ENCODE measurements around the gene THSD7A.
A peak's percentile ranks its signal among the peaks of the same experiment; 100 is the strongest.

Gene THSD7A

GRCh38 chr7:11541330-11541729, 290.7 kb downstream of the THSD7A start:
- no peak overlapping the region for H3K27ac Mint-ChIP-seq
- H3K4me3 Mint-ChIP-seq: no peak overlapping the region
- H3K27me3 Mint-ChIP-seq (ENCODE audit: low read depth): no peaks in the 10 kb centered on the region
- H3K9me3 Mint-ChIP-seq: peaks cover 10% of the 10 kb centered on the region
- TF ChIP-seq, protein P1, sequence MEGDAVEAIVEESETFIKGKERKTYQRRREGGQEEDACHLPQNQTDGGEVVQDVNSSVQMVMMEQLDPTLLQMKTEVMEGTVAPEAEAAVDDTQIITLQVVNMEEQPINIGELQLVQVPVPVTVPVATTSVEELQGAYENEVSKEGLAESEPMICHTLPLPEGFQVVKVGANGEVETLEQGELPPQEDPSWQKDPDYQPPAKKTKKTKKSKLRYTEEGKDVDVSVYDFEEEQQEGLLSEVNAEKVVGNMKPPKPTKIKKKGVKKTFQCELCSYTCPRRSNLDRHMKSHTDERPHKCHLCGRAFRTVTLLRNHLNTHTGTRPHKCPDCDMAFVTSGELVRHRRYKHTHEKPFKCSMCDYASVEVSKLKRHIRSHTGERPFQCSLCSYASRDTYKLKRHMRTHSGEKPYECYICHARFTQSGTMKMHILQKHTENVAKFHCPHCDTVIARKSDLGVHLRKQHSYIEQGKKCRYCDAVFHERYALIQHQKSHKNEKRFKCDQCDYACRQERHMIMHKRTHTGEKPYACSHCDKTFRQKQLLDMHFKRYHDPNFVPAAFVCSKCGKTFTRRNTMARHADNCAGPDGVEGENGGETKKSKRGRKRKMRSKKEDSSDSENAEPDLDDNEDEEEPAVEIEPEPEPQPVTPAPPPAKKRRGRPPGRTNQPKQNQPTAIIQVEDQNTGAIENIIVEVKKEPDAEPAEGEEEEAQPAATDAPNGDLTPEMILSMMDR (IDR thresholded peaks at IDR 0.05; ENCODE audit: unreplicated experiment in 3 of 3): no peak
- H3K36me3 Mint-ChIP-seq (ENCODE audit: low read depth): peaks cover 71% of the 10 kb centered on the region
- peaks cover 8% of the 10 kb centered on the region for H3K4me1 Mint-ChIP-seq

DNA sequence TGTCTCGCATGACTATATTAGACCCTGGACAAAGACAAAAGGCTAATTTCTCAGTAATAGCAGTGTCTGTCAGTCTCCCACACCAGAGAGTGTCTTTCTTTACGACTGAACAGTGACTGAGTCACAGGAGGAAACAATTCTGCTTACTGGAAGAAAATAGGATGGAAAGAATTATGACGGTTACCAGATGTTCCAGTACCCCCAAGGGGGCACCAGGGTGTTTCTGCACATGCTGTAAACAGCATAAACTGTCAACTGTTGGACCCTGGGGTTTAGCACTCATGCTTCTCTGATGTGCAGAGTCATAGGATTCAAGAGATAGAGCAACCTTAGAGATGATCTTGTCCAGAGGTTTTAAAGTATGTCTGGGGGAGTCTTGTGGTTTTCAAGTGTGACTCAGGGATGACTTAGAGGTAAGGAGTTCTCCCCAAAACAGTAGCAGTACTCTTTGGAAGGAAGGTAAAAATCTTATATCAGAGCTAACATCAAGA, 291.7 kb downstream of the THSD7A start:
- H3K4me3 Mint-ChIP-seq: no peak overlapping the region
- H3K9me3 Mint-ChIP-seq: peaks cover 7% of the 10 kb centered on the region
- TF ChIP-seq, protein P1 (IDR thresholded peaks at IDR 0.05; ENCODE audit: unreplicated experiment in 3 of 3): no peak
- H3K27ac Mint-ChIP-seq: peak overlapping the region in 1 of 3 experiments; percentile 26
- peaks cover 8% of the 10 kb centered on the region for H3K4me1 Mint-ChIP-seq
- H3K36me3 Mint-ChIP-seq (ENCODE audit: low read depth): peaks cover 64% of the 10 kb centered on the region
- H3K27me3 Mint-ChIP-seq (ENCODE audit: low read depth): no peaks in the 10 kb centered on the region

GRCh38 chr7:11539853-11540252, 292.1 kb downstream of the THSD7A start:
- Mint-ChIP-seq H3K27me3 (ENCODE audit: low read depth) (no peaks in the 10 kb centered on the region), H3K27ac (peak overlapping the region in 1 of 3 experiments; percentile 26)

GRCh38 chr7:11538751-11539299, 293.2 kb downstream of the THSD7A start:
- H3K4me1 Mint-ChIP-seq: peaks cover 8% of the 10 kb centered on the region
- peaks cover 58% of the 10 kb centered on the region for H3K36me3 Mint-ChIP-seq (ENCODE audit: low read depth)
- no peak overlapping the region for H3K4me3 Mint-ChIP-seq
- peaks cover 7% of the 10 kb centered on the region for H3K9me3 Mint-ChIP-seq
- TF ChIP-seq, protein P1 (IDR thresholded peaks at IDR 0.05; ENCODE audit: unreplicated experiment in 3 of 3): no peak
- no peaks in the 10 kb centered on the region for H3K27me3 Mint-ChIP-seq (ENCODE audit: low read depth)
- H3K27ac Mint-ChIP-seq: no peak overlapping the region

More at GRCh38 chr7:11539853-11540252, 292.1 kb downstream of the THSD7A start:
- H3K36me3 Mint-ChIP-seq (ENCODE audit: low read depth): peaks cover 63% of the 10 kb centered on the region
- TF ChIP-seq, protein P1 (IDR thresholded peaks at IDR 0.05; ENCODE audit: unreplicated experiment in 3 of 3): no peak
- H3K4me1 Mint-ChIP-seq: peaks cover 8% of the 10 kb centered on the region
- H3K9me3 Mint-ChIP-seq: peaks cover 7% of the 10 kb centered on the region
- H3K4me3 Mint-ChIP-seq: no peak overlapping the region

GRCh38 chr7:11533229-11533820, 298.7 kb downstream of the THSD7A start:
- H3K36me3 Mint-ChIP-seq (ENCODE audit: low read depth): peaks cover 41% of the 10 kb centered on the region

More at GRCh38 chr7:11533229-11533820, 298.7 kb downstream of the THSD7A start:
- TF ChIP-seq, protein P1 (IDR thresholded peaks at IDR 0.05; ENCODE audit: unreplicated experiment in 3 of 3): no peak
- Mint-ChIP-seq H3K4me1 (no peaks in the 10 kb centered on the region), H3K27ac (no peak overlapping the region), H3K4me3 (no peak overlapping the region), H3K27me3 (ENCODE audit: low read depth) (no peaks in the 10 kb centered on the region), H3K9me3 (no peaks in the 10 kb centered on the region)
